Astrocyte of the hippocampus (primary cell): ENCODE data around the gene WDR11.
A peak's percentile ranks its signal among the peaks of the same experiment; 100 is the strongest.

Experiments used
- DNase-seq: peaks from one replicate; pipeline ENCODE4 v3.0.0; 2011; ENCODE audit warnings: low read depth, low spot score

Gene WDR11

DNA sequence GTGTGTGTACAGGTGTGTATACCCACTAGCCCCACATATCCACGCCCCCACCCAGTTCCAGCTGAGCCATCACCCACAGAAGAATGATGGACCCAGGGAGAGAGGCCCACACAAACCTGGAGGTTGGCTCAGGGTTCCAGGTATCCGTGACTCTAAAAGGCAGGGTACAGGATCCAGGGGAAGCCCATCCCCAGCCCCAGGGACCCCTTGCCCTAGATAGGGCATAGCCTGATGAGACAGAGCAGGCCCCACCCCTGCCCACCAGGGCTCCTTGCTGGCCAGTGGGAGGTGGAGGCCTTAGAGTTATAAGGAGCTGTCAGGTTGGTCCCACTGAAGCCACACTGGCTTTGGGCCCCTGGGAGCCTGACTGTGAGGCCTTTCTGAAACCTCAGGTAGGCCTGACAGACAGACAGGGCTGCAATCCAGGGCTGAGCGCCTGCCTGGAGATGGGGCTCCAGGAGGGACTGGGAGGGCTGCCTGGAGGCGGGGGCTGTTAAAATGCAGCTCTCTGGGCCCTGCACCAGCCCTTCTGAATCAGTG is 93.5 kb downstream of the WDR11 start:
- DNase-seq: no peak

DNA sequence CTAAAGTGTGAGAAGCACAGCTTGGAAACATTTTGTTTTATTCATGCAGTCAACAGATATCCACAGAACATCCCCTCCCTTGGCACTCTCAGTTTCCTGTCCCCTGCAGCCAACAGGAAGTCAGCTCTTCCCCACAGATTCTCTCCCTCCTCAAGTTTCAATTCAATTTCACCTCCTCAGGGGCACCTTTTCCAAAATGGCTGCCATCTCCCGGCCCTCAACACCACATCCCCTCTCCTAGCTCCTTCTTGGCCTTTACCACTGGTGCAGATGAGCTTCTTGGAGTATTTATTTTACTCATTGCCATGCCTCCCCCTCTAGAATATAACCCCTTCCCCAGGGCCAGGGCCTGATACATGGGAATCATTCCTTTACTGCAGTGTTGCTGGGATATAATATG is 94.0 kb downstream of the WDR11 start:
- no peak for DNase-seq

DNA sequence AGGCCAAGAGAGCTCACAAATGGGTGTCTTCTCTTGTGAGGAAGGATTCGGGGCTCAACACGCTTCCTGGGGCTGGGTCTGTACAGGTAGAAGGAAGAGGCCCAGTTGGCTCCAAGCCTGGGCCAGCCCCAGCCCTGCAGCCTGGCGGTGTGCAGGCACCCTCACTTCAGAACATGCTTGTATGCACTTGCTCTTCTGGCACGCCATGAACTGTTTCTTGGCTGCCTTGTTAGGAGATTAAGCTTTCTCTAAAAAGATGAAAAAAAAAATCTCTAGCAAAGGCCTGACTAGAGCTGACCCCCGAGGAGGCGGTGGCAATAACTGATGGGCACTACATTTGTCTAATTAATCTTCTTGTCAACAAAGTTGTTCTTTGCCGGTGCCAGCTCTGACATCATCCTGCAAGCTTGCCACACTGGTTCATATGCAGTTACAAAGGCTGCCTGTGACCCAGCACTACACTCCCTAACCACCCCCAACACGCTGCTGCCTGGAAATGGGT is 94.7 kb downstream of the WDR11 start:
- DNase-seq: peak; percentile 84

DNA sequence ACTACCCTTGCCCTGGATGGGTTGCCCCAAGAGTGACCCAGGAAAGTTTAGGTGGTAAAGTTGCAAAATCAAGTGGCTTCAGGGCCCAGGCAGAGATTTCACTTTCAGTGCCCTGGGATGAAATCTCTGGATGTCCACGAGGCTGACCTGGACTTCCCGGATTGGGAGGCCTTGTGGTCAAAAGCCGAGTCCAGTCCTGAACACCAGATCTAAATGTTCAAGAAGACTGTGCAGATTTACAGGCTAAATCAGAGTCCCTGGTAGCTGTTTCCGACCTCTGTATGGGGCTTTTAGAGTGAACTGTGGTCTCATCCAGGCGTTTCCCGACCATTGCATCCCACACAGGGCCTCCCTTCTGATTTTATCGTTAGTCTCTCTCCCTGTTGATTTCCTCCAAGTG is 95.3 kb downstream of the WDR11 start:
- peak; percentile 19 for DNase-seq

DNA sequence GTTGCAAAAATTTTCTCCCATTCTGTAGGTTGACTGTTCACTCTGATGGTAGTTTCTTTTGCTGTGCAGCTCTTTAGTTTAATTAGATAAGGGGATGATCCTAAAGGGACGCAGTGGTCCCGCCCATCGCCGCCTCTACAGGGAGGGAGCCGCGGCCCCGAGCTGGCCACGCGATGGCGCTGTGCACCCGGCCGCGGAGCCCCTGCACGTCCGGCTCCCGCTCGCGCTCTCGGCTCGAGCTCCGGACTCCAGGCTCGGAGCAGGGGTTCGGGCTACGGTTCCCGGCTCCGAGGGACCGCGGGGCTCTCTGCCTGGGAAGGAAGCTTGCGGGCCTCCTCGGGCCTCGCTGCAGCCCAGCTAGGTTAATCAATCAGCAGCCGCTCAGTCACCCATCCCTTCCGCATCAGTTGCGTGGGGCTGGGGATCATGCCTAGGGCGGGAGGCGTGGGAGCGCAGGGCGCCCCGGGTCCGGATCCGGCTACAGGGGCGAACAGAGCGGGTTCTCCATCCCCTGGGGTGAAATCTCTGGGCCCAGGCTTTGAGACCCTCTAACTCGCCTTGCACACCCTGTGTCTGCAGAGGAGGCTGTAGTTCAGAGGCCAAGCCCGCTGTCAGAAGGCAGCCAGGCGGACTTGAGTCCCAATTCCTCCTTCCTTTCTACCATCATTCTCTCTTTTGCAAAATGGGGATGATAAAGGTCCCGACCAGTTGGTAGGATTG is 97.9 kb downstream of the WDR11 start:
- DNase-seq: peak; percentile 92

DNA sequence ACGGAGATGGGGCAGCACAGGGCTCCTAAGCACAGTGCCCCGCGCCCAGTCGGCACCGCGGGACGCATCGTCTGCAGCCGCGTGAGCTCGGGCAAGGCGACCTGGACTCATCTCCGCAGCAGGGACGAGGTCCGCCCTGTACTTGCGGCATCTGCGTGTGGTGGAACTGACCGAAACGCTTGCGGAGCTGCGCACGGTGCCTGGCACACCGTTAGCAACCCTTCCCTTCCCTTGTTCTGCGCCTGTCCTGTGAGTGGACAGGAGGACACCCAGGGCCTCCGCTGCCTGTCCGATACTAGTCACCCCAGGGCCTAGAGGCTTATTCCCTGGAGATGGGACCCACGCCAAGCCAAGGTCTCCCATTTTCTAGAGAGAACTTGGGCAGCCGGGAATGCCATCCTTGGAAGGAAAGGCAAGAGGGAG is 98.5 kb downstream of the WDR11 start:
- DNase-seq: no peak

DNA sequence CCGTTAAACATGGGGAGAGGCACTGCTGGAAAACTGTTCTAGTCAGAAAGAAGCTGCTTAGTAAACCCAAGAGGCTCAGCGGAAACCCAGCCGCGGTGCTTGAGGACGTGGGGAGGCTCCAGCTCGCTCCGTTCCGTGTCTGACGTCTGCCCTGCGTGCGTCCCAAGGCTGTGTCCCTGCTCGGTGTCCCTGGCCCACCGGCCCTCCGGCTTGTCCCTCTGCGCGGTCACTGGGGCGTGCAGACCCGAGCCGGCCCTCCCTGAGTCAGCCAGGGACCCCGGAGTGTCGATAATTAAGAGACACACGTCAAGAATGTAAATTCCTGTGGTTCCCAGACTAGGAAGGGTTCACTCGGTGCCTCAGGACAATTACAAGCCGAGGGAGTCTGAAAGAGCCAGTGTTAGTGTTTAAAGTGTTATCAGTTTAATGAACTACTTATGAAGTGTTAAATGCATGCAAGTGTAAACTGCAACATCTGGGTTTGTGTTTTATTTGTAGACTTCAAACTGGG is 98.9 kb downstream of the WDR11 start:
- peak; percentile 81 for DNase-seq

DNA sequence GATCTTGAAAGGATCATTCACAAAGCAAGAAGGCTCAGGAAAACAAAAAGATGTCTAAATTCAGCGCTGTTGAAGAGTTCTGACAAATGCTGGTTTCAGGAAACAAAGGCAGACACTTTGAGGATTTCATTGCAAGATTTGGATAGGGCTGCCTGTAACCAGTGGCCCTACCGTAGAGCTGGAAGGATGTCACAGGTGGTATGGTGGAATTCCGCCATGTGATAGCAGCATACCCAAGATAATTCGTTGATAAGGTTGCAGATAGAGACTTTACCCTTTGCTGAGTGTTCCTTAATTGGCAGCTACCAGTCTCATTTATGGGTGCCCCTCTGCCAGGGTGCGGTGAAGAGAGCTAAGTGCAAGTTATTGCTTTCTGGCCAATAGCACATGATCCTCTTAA is 100.1 kb downstream of the WDR11 start:
- DNase-seq: no peak

DNA sequence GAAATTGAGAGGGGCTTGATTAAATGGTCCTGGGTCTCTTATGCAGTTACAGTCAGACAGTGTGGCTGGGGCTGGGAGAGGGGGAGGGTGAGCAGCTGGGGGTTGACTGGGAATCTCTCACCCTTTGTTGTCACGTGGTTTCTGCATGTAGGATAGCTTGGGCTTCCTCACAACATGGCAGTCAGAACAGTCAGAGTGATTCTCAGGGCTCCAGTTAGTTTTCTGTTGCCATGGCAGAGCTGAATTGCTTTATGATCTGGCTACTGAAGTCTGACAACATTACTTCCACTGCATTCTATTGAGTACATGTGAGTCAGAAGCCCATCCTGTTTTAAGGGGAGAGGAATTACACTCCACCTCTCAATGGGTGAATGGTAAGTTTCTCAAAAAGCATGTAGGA is 102.7 kb downstream of the WDR11 start:
- no peak for DNase-seq
